WTC11 (cell line): Measurements from ENCODE around the gene FABP3. TPM values are rescaled to one million over a fixed set of nuclear protein-coding genes. Genes with fewer than 3 reads are reported as not detected.

Experiments used
- ATAC-seq: fragments of 200-7000 bp; cut with Tn5 transposase; 2 replicates; pipeline ENCODE4 v1.10.0; 2021; ENCODE audit warnings: mild to moderate bottlenecking, moderate library complexity
- CTCF ChIA-PET: fragments of 300-600 bp; sonication (Branson Sonifier 250); formaldehyde crosslinking; loops from one replicate; lab custom pipeline; 2021; ENCODE audit warnings: antibody characterized with exemption; lab: Charles Lee
- POLR2A ChIA-PET: fragments of 350-600 bp; sonication (Branson Sonifier 250); formaldehyde crosslinking; loops from one replicate; lab custom pipeline; 2021; ENCODE audit warnings: antibody characterized with exemption; lab: Charles Lee
- DNase-seq: peaks from one replicate; pipeline ENCODE4 v3.0.0; 2021; ENCODE audit warnings: low spot score
- H3K27ac Mint-ChIP-seq: 2 replicates; pipeline ENCODE4 v1.8.0; 2021; ENCODE audit warnings: mixed read lengths
- H3K27me3 Mint-ChIP-seq: 2 replicates; pipeline ENCODE4 v1.8.0; 2021; ENCODE audit warnings: low read depth, mild to moderate bottlenecking, moderate library complexity, mixed read lengths
- H3K36me3 Mint-ChIP-seq: 2 replicates; pipeline ENCODE4 v1.8.0; 2021; ENCODE audit warnings: mixed read lengths
- H3K4me1 Mint-ChIP-seq: 2 replicates; pipeline ENCODE4 v1.8.0; 2022; ENCODE audit warnings: mixed read lengths
- H3K4me3 Mint-ChIP-seq: 2 replicates; pipeline ENCODE4 v1.8.0; 2021; ENCODE audit warnings: mild to moderate bottlenecking, moderate library complexity, mixed read lengths
- H3K9me3 Mint-ChIP-seq: 2 replicates; pipeline ENCODE4 v1.8.0; 2021; ENCODE audit warnings: mixed read lengths
- CREB1 ChIP-seq: sonication (generic); formaldehyde crosslinking; IDR thresholded peaks from 2 replicates; pipeline ENCODE4 v1.8.0; 2023; ENCODE audit warnings: mild to moderate bottlenecking, missing genetic modification reagents
- ETV6 ChIP-seq: sonication (generic); formaldehyde crosslinking; IDR thresholded peaks from 2 replicates; pipeline ENCODE4 v1.8.1; 2022; ENCODE audit warnings: mild to moderate bottlenecking, missing genetic modification reagents
- FOXP1 ChIP-seq: sonication (generic); formaldehyde crosslinking; IDR thresholded peaks from 2 replicates; pipeline ENCODE4 v1.8.0; 2022; ENCODE audit warnings: missing genetic modification reagents, mild to moderate bottlenecking, moderate library complexity, borderline replicate concordance
- FOXP4 ChIP-seq: sonication (generic); formaldehyde crosslinking; IDR thresholded peaks from 2 replicates; pipeline ENCODE4 v1.8.0; 2022; ENCODE audit warnings: mild to moderate bottlenecking, missing genetic modification reagents
- GABPB1 ChIP-seq: sonication (generic); formaldehyde crosslinking; IDR thresholded peaks from 2 replicates; pipeline ENCODE4 v1.8.1; 2023; ENCODE audit warnings: mild to moderate bottlenecking, missing genetic modification reagents
- NFE2L1 ChIP-seq: sonication (generic); formaldehyde crosslinking; IDR thresholded peaks from 2 replicates; pipeline ENCODE4 v1.8.1; 2023; ENCODE audit warnings: missing genetic modification reagents
- RELA ChIP-seq: sonication (generic); formaldehyde crosslinking; IDR thresholded peaks from 2 replicates; pipeline ENCODE4 v1.8.1; 2022; ENCODE audit warnings: missing genetic modification reagents, mild to moderate bottlenecking, borderline replicate concordance
- SMAD3 ChIP-seq: sonication (generic); formaldehyde crosslinking; IDR thresholded peaks from 2 replicates; pipeline ENCODE4 v1.8.0; 2022; ENCODE audit warnings: missing genetic modification reagents, mild to moderate bottlenecking, borderline replicate concordance
- SP1 ChIP-seq: sonication (generic); formaldehyde crosslinking; conservative IDR thresholded peaks from 2 replicates; pipeline ENCODE4 v1.8.1; 2022; ENCODE audit warnings: missing genetic modification reagents
- TEAD1 ChIP-seq: sonication (generic); formaldehyde crosslinking; IDR thresholded peaks from 2 replicates; pipeline ENCODE4 v1.8.0; 2022; ENCODE audit warnings: mild to moderate bottlenecking, missing genetic modification reagents
- ZBTB21 ChIP-seq: sonication (generic); formaldehyde crosslinking; IDR thresholded peaks from 2 replicates; pipeline ENCODE4 v1.8.1; 2023; ENCODE audit warnings: mild to moderate bottlenecking, missing genetic modification reagents, borderline replicate concordance
- ZNF121 ChIP-seq: sonication (generic); formaldehyde crosslinking; IDR thresholded peaks from 2 replicates; pipeline ENCODE4 v1.8.0; 2023; ENCODE audit warnings: missing genetic modification reagents
- ZNF232 ChIP-seq: sonication (generic); formaldehyde crosslinking; IDR thresholded peaks from 2 replicates; pipeline ENCODE4 v1.8.0; 2022; ENCODE audit warnings: mild to moderate bottlenecking, missing genetic modification reagents
- total RNA-seq: library from RNA; stranded (reverse); gene quantifications from 3 replicates; pipeline ENCODE4 v1.2.3, GENCODE V29; 2021
- TF ChIP-seq, protein P1 (sequence below): fragments of 200-600 bp; IDR thresholded peaks from 2 replicates; pipeline ENCODE4 v1.8.0; 2022; ENCODE audit warnings: antibody characterized with exemption
- TF ChIP-seq, protein P2 (sequence below): sonication (generic); formaldehyde crosslinking; IDR thresholded peaks from 2 replicates; pipeline ENCODE4 v1.8.1; 2022; ENCODE audit warnings: mild to moderate bottlenecking, moderate library complexity, missing genetic modification reagents
- TF ChIP-seq, protein P3 (sequence below): sonication (generic); formaldehyde crosslinking; IDR thresholded peaks from 2 replicates; pipeline ENCODE4 v1.8.0; 2022; ENCODE audit warnings: mild to moderate bottlenecking, missing genetic modification reagents
- TF ChIP-seq, protein P4 (sequence below): sonication (generic); formaldehyde crosslinking; IDR thresholded peaks from 2 replicates; pipeline ENCODE4 v1.8.1; 2022; ENCODE audit warnings: low read depth, mild to moderate bottlenecking, moderate library complexity, missing genetic modification reagents, borderline replicate concordance
- TF ChIP-seq, protein P5 (sequence below): sonication (generic); formaldehyde crosslinking; IDR thresholded peaks from 2 replicates; pipeline ENCODE4 v1.8.1; 2023; ENCODE audit warnings: mild to moderate bottlenecking, moderate library complexity, missing genetic modification reagents
- TF ChIP-seq, protein P6 (sequence below): fragments of 250-450 bp; sonication (Bioruptor Pico); IDR thresholded peaks from 2 replicates; pipeline ENCODE4 v1.9.0; 2021; ENCODE audit warnings: moderate library complexity, mild to moderate bottlenecking, inconsistent platforms, borderline replicate concordance

The FABP3 gene
- total RNA-seq, 1 experiment from 2014 or later, result 25.0 TPM

DNA sequence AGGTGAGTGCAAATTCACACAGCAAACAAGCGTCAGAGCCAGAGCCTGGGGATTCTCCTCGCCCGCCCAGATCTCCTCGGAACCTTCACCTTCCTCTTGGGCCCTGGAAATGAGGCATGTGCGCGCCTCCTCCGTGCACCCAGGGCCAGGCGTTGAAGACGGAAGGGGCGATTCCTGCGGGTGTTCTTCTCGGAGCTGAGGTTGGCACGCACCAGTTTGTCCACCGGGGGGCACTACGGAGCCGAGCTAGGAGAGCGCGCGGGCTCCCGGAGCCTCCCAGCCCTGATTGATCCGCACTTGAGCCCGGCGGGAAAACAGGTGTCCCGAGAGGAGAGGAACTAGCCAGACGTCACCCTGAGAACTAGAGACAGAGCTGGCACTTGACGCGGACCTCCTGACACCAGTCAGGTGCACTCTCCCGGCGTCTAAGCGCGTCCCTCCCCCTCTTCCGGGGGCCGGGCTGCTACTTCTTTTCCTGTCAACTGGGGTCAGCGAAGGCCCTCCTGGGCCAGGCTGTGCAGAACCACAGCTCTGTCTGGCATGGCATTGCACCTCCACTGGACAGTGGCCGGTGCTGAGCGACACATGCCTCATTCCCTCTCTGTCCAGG is 21.8 kb upstream of the FABP3 start:
- peaks cover 19% of the 10 kb centered on the region for H3K4me1 Mint-ChIP-seq
- DNase-seq (peak; percentile 96), ATAC-seq (peak; percentile 95)
- H3K27ac Mint-ChIP-seq, result no peak overlapping the region
- H3K36me3 Mint-ChIP-seq, result no peaks in the 10 kb centered on the region
- H3K4me3 Mint-ChIP-seq, result peak overlapping the region; percentile 63
- TF ChIP-seq ZNF121 (CRISPR knock-in tag) (no peak), NFE2L1 (CRISPR knock-in tag) (peak; percentile 36; the same call in 1 of the 2 replicates), CREB1 (CRISPR knock-in tag) (no peak), SMAD3 (CRISPR knock-in tag) (peak; percentile 43; the same call in 1 of the 2 replicates), FOXP1 (CRISPR knock-in tag) (peak; percentile 72; the same call in 1 of the 2 replicates), GABPB1 (CRISPR knock-in tag) (peak; percentile 25; the same call in 1 of the 2 replicates), SP1 (peak; percentile 63), ETV6 (CRISPR knock-in tag) (peak; percentile 28; the same call in 1 of the 2 replicates), RELA (CRISPR knock-in tag) (no peak), ZBTB21 (CRISPR knock-in tag) (no peak), TEAD1 (CRISPR knock-in tag) (peak; percentile 48; the same call in 1 of the 2 replicates), ZNF232 (no peak), FOXP4 (CRISPR knock-in tag) (no peak)
- TF ChIP-seq, protein P1, sequence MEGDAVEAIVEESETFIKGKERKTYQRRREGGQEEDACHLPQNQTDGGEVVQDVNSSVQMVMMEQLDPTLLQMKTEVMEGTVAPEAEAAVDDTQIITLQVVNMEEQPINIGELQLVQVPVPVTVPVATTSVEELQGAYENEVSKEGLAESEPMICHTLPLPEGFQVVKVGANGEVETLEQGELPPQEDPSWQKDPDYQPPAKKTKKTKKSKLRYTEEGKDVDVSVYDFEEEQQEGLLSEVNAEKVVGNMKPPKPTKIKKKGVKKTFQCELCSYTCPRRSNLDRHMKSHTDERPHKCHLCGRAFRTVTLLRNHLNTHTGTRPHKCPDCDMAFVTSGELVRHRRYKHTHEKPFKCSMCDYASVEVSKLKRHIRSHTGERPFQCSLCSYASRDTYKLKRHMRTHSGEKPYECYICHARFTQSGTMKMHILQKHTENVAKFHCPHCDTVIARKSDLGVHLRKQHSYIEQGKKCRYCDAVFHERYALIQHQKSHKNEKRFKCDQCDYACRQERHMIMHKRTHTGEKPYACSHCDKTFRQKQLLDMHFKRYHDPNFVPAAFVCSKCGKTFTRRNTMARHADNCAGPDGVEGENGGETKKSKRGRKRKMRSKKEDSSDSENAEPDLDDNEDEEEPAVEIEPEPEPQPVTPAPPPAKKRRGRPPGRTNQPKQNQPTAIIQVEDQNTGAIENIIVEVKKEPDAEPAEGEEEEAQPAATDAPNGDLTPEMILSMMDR, result peak; percentile 72
- TF ChIP-seq, protein P2, sequence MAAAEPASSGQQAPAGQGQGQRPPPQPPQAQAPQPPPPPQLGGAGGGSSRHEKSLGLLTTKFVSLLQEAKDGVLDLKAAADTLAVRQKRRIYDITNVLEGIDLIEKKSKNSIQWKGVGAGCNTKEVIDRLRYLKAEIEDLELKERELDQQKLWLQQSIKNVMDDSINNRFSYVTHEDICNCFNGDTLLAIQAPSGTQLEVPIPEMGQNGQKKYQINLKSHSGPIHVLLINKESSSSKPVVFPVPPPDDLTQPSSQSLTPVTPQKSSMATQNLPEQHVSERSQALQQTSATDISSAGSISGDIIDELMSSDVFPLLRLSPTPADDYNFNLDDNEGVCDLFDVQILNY, result peak; percentile 89; the same call in 1 of the 2 replicates
- TF ChIP-seq, protein P3, sequence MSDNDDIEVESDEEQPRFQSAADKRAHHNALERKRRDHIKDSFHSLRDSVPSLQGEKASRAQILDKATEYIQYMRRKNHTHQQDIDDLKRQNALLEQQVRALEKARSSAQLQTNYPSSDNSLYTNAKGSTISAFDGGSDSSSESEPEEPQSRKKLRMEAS (CRISPR knock-in tag), result peak; percentile 89
- TF ChIP-seq, protein P4, sequence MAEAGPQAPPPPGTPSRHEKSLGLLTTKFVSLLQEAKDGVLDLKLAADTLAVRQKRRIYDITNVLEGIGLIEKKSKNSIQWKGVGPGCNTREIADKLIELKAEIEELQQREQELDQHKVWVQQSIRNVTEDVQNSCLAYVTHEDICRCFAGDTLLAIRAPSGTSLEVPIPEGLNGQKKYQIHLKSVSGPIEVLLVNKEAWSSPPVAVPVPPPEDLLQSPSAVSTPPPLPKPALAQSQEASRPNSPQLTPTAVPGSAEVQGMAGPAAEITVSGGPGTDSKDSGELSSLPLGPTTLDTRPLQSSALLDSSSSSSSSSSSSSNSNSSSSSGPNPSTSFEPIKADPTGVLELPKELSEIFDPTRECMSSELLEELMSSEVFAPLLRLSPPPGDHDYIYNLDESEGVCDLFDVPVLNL (CRISPR knock-in tag), result peak; percentile 79; the same call in 1 of the 2 replicates
- TF ChIP-seq, protein P5, sequence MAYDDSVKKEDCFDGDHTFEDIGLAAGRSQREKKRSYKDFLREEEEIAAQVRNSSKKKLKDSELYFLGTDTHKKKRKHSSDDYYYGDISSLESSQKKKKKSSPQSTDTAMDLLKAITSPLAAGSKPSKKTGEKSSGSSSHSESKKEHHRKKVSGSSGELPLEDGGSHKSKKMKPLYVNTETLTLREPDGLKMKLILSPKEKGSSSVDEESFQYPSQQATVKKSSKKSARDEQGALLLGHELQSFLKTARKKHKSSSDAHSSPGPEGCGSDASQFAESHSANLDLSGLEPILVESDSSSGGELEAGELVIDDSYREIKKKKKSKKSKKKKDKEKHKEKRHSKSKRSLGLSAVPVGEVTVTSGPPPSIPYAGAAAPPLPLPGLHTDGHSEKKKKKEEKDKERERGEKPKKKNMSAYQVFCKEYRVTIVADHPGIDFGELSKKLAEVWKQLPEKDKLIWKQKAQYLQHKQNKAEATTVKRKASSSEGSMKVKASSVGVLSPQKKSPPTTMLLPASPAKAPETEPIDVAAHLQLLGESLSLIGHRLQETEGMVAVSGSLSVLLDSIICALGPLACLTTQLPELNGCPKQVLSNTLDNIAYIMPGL (CRISPR knock-in tag), result peak; percentile 76; the same call in 1 of the 2 replicates
- TF ChIP-seq, protein P6, sequence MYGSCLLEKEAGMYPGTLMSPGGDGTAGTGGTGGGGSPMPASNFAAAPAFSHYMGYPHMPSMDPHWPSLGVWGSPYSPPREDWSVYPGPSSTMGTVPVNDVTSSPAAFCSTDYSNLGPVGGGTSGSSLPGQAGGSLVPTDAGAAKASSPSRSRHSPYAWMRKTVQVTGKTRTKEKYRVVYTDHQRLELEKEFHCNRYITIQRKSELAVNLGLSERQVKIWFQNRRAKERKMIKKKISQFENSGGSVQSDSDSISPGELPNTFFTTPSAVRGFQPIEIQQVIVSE (CRISPR knock-in tag), result no peak
- H3K27me3 Mint-ChIP-seq, result peaks cover 9% of the 10 kb centered on the region
- no peaks in the 10 kb centered on the region for H3K9me3 Mint-ChIP-seq
- ChIA-PET POLR2A (interaction anchor here (1.2 to 1.9 kb wide), 4 partner anchors 20 to 155 kb away, joined by 5 to 14 read pairs (median 7); partner anchors contain the start of gene FABP3), CTCF (interaction anchor here (0.6 to 6.3 kb wide), 46 partner anchors 9 to 667 kb away, joined by 3 to 225 read pairs (median 4); partner anchors contain the start of genes FABP3, HCRTR1, PEF1 and SERINC2)
